Hepatocyte (in vitro differentiated cells): Measurements from ENCODE around the gene C1orf167. TPM values are rescaled to one million over a fixed set of nuclear protein-coding genes. Genes with fewer than 3 reads are reported as not detected.

Experiments
- DNase-seq: peaks from one replicate; pipeline ENCODE4 v3.0.0-alpha.2; 2016; ENCODE audit warnings: low spot score
- H2AFZ ChIP-seq: fragments of 200-600 bp; sonication (generic); 2 replicates; pipeline ENCODE4 v1.6.0; 2016; ENCODE audit warnings: antibody characterized with exemption, mild to moderate bottlenecking
- H3K27ac ChIP-seq: fragments of 200-600 bp; sonication (generic); 2 replicates; pipeline ENCODE4 v1.5.1; 2016; ENCODE audit warnings: mild to moderate bottlenecking
- H3K27me3 ChIP-seq: fragments of 200-600 bp; sonication (generic); 2 replicates; pipeline ENCODE4 v1.6.1; 2016
- H3K36me3 ChIP-seq: fragments of 200-600 bp; sonication (generic); replicated peaks from 2 replicates; pipeline ENCODE4 v1.5.1; 2016; ENCODE audit warnings: low read depth; ENCODE audit not compliant: insufficient read depth
- H3K4me1 ChIP-seq: fragments of 200-600 bp; sonication (generic); 2 replicates; pipeline ENCODE4 v1.5.1; 2016; ENCODE audit warnings: mild to moderate bottlenecking, moderate library complexity; ENCODE audit not compliant: insufficient read depth
- H3K4me2 ChIP-seq: fragments of 200-600 bp; sonication (generic); 2 replicates; pipeline ENCODE4 v1.6.0; 2016
- H3K4me3 ChIP-seq: fragments of 200-600 bp; sonication (generic); 2 replicates; pipeline ENCODE4 v1.5.1; 2016; ENCODE audit warnings: mild to moderate bottlenecking
- H3K79me2 ChIP-seq: fragments of 200-600 bp; sonication (generic); 2 replicates; pipeline ENCODE4 v1.6.0; 2017; ENCODE audit warnings: mild to moderate bottlenecking
- H3K9me2 ChIP-seq: fragments of 200-600 bp; sonication (generic); replicated peaks from 2 replicates; pipeline ENCODE4 v1.6.0; 2017; ENCODE audit warnings: mild to moderate bottlenecking; ENCODE audit not compliant: insufficient read depth
- H3K9me3 ChIP-seq: fragments of 200-600 bp; sonication (generic); 2 replicates; pipeline ENCODE4 v1.5.1; 2016; ENCODE audit warnings: low read depth, mild to moderate bottlenecking
- H4K20me1 ChIP-seq: fragments of 200-600 bp; sonication (generic); 2 replicates; pipeline ENCODE4 v1.6.0; 2016; ENCODE audit warnings: mild to moderate bottlenecking; ENCODE audit not compliant: insufficient read depth, poor library complexity, severe bottlenecking
- CTCF ChIP-seq: fragments of 200-600 bp; sonication (generic); IDR thresholded peaks from 2 replicates; pipeline ENCODE4 v1.5.1; 2016; ENCODE audit warnings: antibody characterized with exemption, mild to moderate bottlenecking; ENCODE audit not compliant: poor library complexity
- EZH2 ChIP-seq: fragments of 200-600 bp; sonication (generic); IDR thresholded peaks from 2 replicates; pipeline ENCODE4 v1.6.1; 2016; ENCODE audit warnings: antibody characterized with exemption, mild to moderate bottlenecking, borderline replicate concordance
- EZH2phosphoT487 ChIP-seq: fragments of 200-600 bp; sonication (generic); IDR thresholded peaks from one replicate; pipeline ENCODE4 v1.6.1; 2018; ENCODE audit warnings: antibody characterized with exemption, mild to moderate bottlenecking, low read depth, moderate library complexity; ENCODE audit not compliant: unreplicated experiment, severe bottlenecking
- WGBS: methylation state at CpG from one replicate; pipeline ENCODE4 v1.1.6; 2016; ENCODE audit warnings: low lambda C conversion rate; ENCODE audit errors: missing lambda C conversion rate; 5-methylcytosine and 5-hydroxymethylcytosine counted together
- polyA plus RNA-seq: library from polyadenylated mRNA; unstranded; fragments of >200 nt; fragmentation: Nextera tagmentation; extraction: Ambion mirVana; gene quantifications from 2 replicates; pipeline ENCODE4 v1.2.1, GENCODE V29; 2016
- total RNA-seq: library from RNA; depleted of rRNA; stranded (reverse); fragments of >200 nt; gene quantifications from 2 replicates; pipeline ENCODE4 v1.2.3, GENCODE V29; 2014

The C1orf167 gene
- total and polyA plus RNA-seq, 2 experiments from 2014 or later, result 0.37 TPM; not detected in 1

DNA sequence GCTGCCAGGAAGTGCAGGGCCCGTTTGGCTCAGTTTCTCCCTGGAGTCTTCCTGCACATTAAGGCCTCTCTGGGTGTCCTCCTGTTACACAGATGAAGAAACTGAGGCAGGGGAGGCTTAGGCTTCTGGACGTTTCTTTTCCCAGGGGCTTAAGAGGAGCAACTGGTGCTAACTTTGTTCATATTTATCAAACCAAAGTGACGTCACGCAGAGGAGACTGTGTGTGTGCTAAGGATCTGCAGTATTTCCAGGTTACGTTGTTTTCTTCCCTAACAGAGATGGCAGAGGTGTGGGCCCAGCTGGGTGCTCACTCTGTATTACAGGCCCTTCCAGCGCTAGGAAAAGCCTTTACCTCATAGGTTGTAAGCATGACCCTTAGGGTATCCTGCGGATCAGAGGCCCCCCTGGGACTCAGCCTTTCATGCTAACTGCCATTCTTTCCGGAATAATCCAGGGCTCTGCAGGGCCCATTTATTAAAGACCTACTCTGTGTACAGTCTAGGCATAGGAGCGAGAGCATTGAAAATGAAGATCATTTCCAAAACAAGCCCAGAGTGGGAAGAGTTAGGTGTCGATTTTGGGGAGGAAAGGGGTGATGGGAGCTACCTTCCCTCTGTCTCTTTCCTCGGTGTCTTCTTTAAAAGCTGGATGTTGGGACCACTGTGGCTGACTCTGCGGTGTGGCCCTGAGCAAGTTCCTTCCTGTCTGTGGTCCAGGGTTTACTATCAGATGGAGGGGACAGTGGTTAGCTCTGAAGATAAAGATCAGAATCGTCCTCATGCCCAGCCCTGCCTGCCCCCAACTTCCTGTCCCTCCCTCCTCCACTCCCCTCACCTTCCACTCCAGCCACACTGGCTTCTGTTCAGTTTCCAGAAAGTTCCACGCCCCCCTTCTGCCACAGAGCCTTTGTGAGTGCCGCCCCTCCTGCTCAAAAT lies 21.5 kb upstream of the C1orf167 start:
- Histone ChIP-seq H3K4me2 (no peak overlapping the region), H3K4me3 (no peak overlapping the region), H3K36me3 (no peaks in the 10 kb centered on the region), H3K4me1 (peaks cover 11% of the 10 kb centered on the region), H2AFZ (no peak overlapping the region), H4K20me1 (no peaks in the 10 kb centered on the region), H3K9me2 (no peaks in the 10 kb centered on the region), H3K27ac (no peak overlapping the region), H3K9me3 (no peaks in the 10 kb centered on the region), H3K27me3 (no peaks in the 10 kb centered on the region), H3K79me2 (peaks cover 3% of the 10 kb centered on the region)
- no peak for TF ChIP-seq EZH2
- TF ChIP-seq CTCF, result no peak
- no peak for TF ChIP-seq EZH2phosphoT487
- 83% methylated on average over 12 of the region's 15 CpGs for WGBS
- no peak for DNase-seq

DNA sequence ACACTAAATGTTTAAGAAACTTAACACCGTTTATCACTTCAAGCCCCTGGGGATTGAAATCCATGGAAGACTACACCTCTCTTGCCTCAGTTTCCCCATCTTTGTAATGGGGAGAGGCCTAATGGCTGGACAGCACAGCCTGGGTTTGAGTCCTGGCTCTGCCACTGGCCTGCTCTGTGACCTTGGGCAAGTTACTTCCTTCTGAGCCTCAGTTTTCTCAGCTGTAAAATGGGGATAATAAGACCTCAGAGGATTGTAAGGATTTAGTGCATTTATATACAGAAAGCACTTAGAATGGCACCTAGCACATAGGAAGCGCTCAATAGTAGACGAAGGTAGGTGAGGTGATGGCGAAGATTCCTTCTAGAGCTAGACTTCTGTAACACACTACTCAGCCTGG lies 20.5 kb upstream of the C1orf167 start:
- Histone ChIP-seq H3K9me2 (no peaks in the 10 kb centered on the region), H3K36me3 (no peaks in the 10 kb centered on the region), H3K9me3 (no peaks in the 10 kb centered on the region), H2AFZ (no peak overlapping the region), H3K4me1 (peaks cover 11% of the 10 kb centered on the region), H3K79me2 (peaks cover 3% of the 10 kb centered on the region), H4K20me1 (no peaks in the 10 kb centered on the region), H3K4me2 (no peak overlapping the region), H3K27ac (no peak overlapping the region), H3K4me3 (no peak overlapping the region), H3K27me3 (no peaks in the 10 kb centered on the region)
- DNase-seq, result no peak
- TF ChIP-seq CTCF, result no peak
- no peak for TF ChIP-seq EZH2
- TF ChIP-seq EZH2phosphoT487, result no peak
- 99% methylated on average over 4 of the region's 4 CpGs for WGBS

- H3K4me1 ChIP-seq, result peaks cover 7% of the 10 kb centered on the region
- no peak for DNase-seq
- H3K4me3 ChIP-seq, result no peak overlapping the region
- no peak for TF ChIP-seq CTCF
- no peak for TF ChIP-seq EZH2
- no peak for TF ChIP-seq EZH2phosphoT487
- no peak overlapping the region for H3K27ac ChIP-seq
- H2AFZ ChIP-seq, result no peak overlapping the region
- H3K36me3 ChIP-seq, result no peaks in the 10 kb centered on the region
- no peaks in the 10 kb centered on the region for H4K20me1 ChIP-seq
- H3K79me2 ChIP-seq, result peaks cover 3% of the 10 kb centered on the region
- no peak overlapping the region for H3K4me2 ChIP-seq
- no peaks in the 10 kb centered on the region for H3K9me2 ChIP-seq
- WGBS, result 90% methylated on average over 5 of the region's 5 CpGs
- H3K27me3 ChIP-seq, result no peaks in the 10 kb centered on the region
- H3K9me3 ChIP-seq, result no peaks in the 10 kb centered on the region
Observed at GRCh38 chr1:11741919-11742558, 20.0 kb upstream of the C1orf167 start.
